MM.1S (cell line): Measurements from ENCODE around the gene MEIS2.

Experiments used
- DNase-seq: peaks from one replicate; pipeline ENCODE4 v3.0.0-alpha.2; 2015
- H2AFZ ChIP-seq: fragments of 300-600 bp; sonication (generic); 2 replicates; pipeline ENCODE4 v1.6.0; 2016; ENCODE audit warnings: antibody characterized with exemption, low read length
- H3F3A ChIP-seq: fragments of 300-600 bp; sonication (generic); 2 replicates; pipeline ENCODE4 v1.6.1; 2016; ENCODE audit warnings: mild to moderate bottlenecking, antibody characterized with exemption, low read length, moderate library complexity, mixed read lengths; ENCODE audit not compliant: insufficient read depth
- H3K27ac ChIP-seq: fragments of 300-600 bp; sonication (generic); 2 replicates; pipeline ENCODE4 v1.5.1; 2016; ENCODE audit warnings: mild to moderate bottlenecking, low read length
- H3K27me3 ChIP-seq: fragments of 300-600 bp; sonication (generic); replicated peaks from 2 replicates; pipeline ENCODE4 v1.6.0; 2016; ENCODE audit warnings: low read length; ENCODE audit not compliant: insufficient read depth
- H3K36me3 ChIP-seq: fragments of 300-600 bp; sonication (generic); replicated peaks from 2 replicates; pipeline ENCODE4 v1.6.1; 2016; ENCODE audit warnings: mild to moderate bottlenecking, low read length, mixed read lengths; ENCODE audit not compliant: insufficient read depth
- H3K4me1 ChIP-seq: fragments of 300-600 bp; sonication (generic); 2 replicates; pipeline ENCODE4 v1.6.1; 2016; ENCODE audit warnings: low read length, mixed read lengths
- H3K4me2 ChIP-seq: fragments of 300-600 bp; sonication (generic); 2 replicates; pipeline ENCODE4 v1.6.0; 2016; ENCODE audit warnings: low read depth, low read length
- H3K4me3 ChIP-seq: fragments of 300-600 bp; sonication (generic); 2 replicates; pipeline ENCODE4 v1.5.1; 2016; ENCODE audit warnings: low read length, mixed read lengths
- H3K79me2 ChIP-seq: fragments of 300-600 bp; sonication (generic); 2 replicates; pipeline ENCODE4 v1.6.1; 2016; ENCODE audit warnings: mixed run types, low read length, mixed read lengths
- H3K9ac ChIP-seq: fragments of 300-600 bp; sonication (generic); 2 replicates; pipeline ENCODE4 v1.6.1; 2016; ENCODE audit warnings: low read length, mixed read lengths
- H3K9me2 ChIP-seq: fragments of 300-600 bp; sonication (generic); replicated peaks from 2 replicates; pipeline ENCODE4 v1.6.1; 2016; ENCODE audit warnings: mild to moderate bottlenecking, low read length, mixed read lengths; ENCODE audit not compliant: insufficient read depth
- H3K9me3 ChIP-seq: fragments of 300-600 bp; sonication (generic); replicated peaks from 2 replicates; pipeline ENCODE4 v1.6.1; 2016; ENCODE audit warnings: mild to moderate bottlenecking, low read length, mixed read lengths; ENCODE audit not compliant: insufficient read depth
- H4K20me1 ChIP-seq: fragments of 300-600 bp; sonication (generic); 2 replicates; pipeline ENCODE4 v1.6.1; 2016; ENCODE audit warnings: mild to moderate bottlenecking, low read length, moderate library complexity, mixed read lengths; ENCODE audit not compliant: insufficient read depth
- EZH2 ChIP-seq: fragments of 300-600 bp; sonication (generic); optimal IDR thresholded peaks from 2 replicates; pipeline ENCODE3; 2017; ENCODE audit warnings: low read depth, mild to moderate bottlenecking, antibody characterized with exemption, low read length, mixed read lengths
- EZH2phosphoT487 ChIP-seq: fragments of 300-600 bp; sonication (generic); IDR thresholded peaks from 2 replicates; pipeline ENCODE4 v1.6.1; 2018; ENCODE audit warnings: antibody characterized with exemption, low read length
- TF ChIP-seq, protein P1 (sequence below): fragments of 300-600 bp; sonication (generic); IDR thresholded peaks from 2 replicates; pipeline ENCODE4 v1.5.1; 2016; ENCODE audit warnings: antibody characterized with exemption, low read length, mixed read lengths

The MEIS2 gene

DNA sequence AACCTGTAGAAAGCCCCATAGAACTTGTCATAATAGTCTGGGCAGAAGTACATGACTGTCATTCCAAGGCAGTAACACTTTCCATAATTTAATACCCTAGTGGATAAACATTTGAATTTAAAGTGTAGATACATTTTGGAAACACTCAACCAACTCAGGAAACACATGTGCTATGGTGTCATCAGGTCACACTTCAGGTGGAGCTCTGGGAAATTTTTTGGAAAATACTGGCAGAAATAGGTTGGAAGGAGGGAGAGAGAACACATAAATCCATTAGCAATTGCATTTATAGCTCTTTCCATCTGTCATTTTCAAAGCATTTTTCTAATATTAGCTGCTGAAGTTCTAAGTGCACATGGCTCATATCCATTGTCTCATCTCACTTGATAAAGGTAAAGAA, 135.7 kb downstream of the MEIS2 start:
- H3K9me2 ChIP-seq: no peaks in the 10 kb centered on the region
- H3K27me3 ChIP-seq: no peaks in the 10 kb centered on the region
- no peak overlapping the region for H3K9ac ChIP-seq
- no peaks in the 10 kb centered on the region for H3K4me1 ChIP-seq
- H3K36me3 ChIP-seq: no peaks in the 10 kb centered on the region
- no peak overlapping the region for H3K4me3 ChIP-seq
- no peak overlapping the region for H3K27ac ChIP-seq
- no peaks in the 10 kb centered on the region for H3F3A ChIP-seq
- no peaks in the 10 kb centered on the region for H3K9me3 ChIP-seq
- H4K20me1 ChIP-seq: no peaks in the 10 kb centered on the region
- H3K4me2 ChIP-seq: no peak overlapping the region
- TF ChIP-seq EZH2phosphoT487 (no peak), EZH2 (no peak)
- TF ChIP-seq, protein P1, sequence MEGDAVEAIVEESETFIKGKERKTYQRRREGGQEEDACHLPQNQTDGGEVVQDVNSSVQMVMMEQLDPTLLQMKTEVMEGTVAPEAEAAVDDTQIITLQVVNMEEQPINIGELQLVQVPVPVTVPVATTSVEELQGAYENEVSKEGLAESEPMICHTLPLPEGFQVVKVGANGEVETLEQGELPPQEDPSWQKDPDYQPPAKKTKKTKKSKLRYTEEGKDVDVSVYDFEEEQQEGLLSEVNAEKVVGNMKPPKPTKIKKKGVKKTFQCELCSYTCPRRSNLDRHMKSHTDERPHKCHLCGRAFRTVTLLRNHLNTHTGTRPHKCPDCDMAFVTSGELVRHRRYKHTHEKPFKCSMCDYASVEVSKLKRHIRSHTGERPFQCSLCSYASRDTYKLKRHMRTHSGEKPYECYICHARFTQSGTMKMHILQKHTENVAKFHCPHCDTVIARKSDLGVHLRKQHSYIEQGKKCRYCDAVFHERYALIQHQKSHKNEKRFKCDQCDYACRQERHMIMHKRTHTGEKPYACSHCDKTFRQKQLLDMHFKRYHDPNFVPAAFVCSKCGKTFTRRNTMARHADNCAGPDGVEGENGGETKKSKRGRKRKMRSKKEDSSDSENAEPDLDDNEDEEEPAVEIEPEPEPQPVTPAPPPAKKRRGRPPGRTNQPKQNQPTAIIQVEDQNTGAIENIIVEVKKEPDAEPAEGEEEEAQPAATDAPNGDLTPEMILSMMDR: no peak
- DNase-seq: no peak
- no peaks in the 10 kb centered on the region for H3K79me2 ChIP-seq
- H2AFZ ChIP-seq: no peak overlapping the region

DNA sequence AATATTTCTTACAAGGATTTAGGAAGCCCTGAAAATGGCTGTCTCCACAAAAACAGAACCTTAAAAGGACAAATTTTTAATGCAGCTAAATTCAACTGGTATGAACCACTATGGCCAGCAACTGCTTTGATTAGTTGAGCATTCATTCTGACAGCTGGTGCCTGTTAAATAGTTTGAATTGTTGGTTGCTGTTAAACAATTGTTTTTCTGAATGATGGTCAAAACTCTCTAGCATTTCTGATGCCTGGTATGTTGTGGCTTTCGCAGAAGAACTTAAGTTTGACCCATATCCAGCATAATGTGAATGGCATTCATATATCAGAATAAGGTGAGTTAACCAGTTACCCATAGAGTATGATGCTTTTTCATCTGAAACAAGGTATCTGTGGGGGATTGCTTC, 138.4 kb downstream of the MEIS2 start:
- no peak for DNase-seq
- Histone ChIP-seq H3K27ac (no peak overlapping the region), H3K36me3 (no peaks in the 10 kb centered on the region)

DNA sequence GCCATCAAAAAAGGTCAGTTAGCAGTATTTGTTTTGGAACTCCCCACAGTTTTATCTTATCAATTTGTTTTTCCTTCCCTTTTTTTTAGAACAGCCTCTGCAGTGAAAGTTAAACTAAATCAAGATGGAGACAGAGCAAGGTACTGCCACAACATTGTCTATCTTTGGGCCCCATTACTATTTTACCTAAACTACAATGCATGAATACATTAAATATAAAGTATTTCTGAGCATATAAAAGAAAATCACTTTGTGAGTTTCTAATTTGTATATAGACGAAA, 139.5 kb downstream of the MEIS2 start:
- Histone ChIP-seq H3K36me3 (no peaks in the 10 kb centered on the region), H3K4me3 (no peak overlapping the region), H3K79me2 (no peaks in the 10 kb centered on the region), H4K20me1 (no peaks in the 10 kb centered on the region), H3K4me2 (peak overlapping the region; percentile 5; the same call in 1 of the 2 replicates), H3K9me3 (no peaks in the 10 kb centered on the region), H3K9ac (no peak overlapping the region), H3K9me2 (no peaks in the 10 kb centered on the region), H3K27ac (no peak overlapping the region), H3K27me3 (no peaks in the 10 kb centered on the region), H3F3A (no peaks in the 10 kb centered on the region), H3K4me1 (no peaks in the 10 kb centered on the region), H2AFZ (no peak overlapping the region)
- TF ChIP-seq EZH2: no peak
- TF ChIP-seq EZH2phosphoT487: no peak
- TF ChIP-seq, protein P1: no peak
- no peak for DNase-seq

More for the DNA sequence above, 138.4 kb downstream of the MEIS2 start:
- Histone ChIP-seq H2AFZ (no peak overlapping the region), H3F3A (no peaks in the 10 kb centered on the region), H3K9me3 (no peaks in the 10 kb centered on the region), H3K4me3 (no peak overlapping the region), H3K9me2 (no peaks in the 10 kb centered on the region), H3K27me3 (no peaks in the 10 kb centered on the region), H3K4me1 (no peaks in the 10 kb centered on the region), H3K4me2 (no peak overlapping the region), H3K9ac (no peak overlapping the region), H3K79me2 (no peaks in the 10 kb centered on the region), H4K20me1 (no peaks in the 10 kb centered on the region)
- TF ChIP-seq EZH2phosphoT487: no peak
- TF ChIP-seq EZH2: no peak

DNA sequence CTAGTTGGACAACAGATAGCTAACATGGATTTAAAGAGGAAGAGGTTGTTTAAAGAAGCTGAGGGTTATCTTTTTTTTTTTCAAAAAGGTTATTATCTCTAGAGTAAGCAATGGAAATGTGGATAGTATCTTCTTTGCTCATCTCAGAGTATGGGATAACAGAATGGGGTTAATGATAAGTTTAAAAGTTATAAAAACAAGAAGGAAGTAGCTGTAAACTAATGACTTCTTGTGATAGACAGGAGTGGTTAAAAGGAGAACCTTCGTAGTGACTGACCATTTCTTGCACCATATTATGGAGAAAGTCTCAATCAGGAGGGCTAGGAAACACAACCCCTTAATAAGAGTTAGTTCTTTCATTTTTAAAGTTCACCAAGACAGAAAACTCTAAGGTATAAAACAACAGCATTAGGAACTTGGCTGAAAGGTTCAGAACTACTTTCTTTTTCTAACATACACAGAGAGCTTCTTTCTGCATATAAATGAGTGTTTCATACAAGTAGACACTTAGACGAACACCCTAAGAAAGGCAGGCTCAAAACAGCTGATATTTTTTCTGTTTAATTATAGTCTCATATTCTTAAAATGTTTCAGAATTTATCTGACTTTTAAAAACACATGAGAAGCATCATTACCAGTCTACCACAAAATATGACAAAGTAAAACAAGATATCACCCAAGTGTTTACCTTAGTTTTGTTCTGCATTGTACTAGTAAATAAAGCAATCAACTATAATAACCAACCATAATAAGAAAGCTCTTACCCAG, 140.0 kb downstream of the MEIS2 start:
- Histone ChIP-seq H2AFZ (no peak overlapping the region), H3K36me3 (no peaks in the 10 kb centered on the region), H3K4me1 (no peaks in the 10 kb centered on the region), H3K27me3 (no peaks in the 10 kb centered on the region), H3K27ac (no peak overlapping the region), H3K9me2 (no peaks in the 10 kb centered on the region), H3F3A (no peaks in the 10 kb centered on the region), H3K4me2 (peak overlapping the region; percentile 5; the same call in 1 of the 2 replicates), H4K20me1 (no peaks in the 10 kb centered on the region), H3K9ac (no peak overlapping the region), H3K4me3 (no peak overlapping the region), H3K79me2 (no peaks in the 10 kb centered on the region), H3K9me3 (no peaks in the 10 kb centered on the region)
- no peak for TF ChIP-seq EZH2
- TF ChIP-seq, protein P1: no peak
- no peak for TF ChIP-seq EZH2phosphoT487
- DNase-seq: no peak
